Urinary bladder (tissue), 4 donors: Measurements from ENCODE around the gene CHKA. TPM values are rescaled to one million over a fixed set of nuclear protein-coding genes. Genes with fewer than 3 reads are reported as not detected.

Experiments
- DNase-seq: peaks from one replicate; pipeline ENCODE4 v3.0.0-alpha.2; 2015; ENCODE audit errors: extremely low spot score
- H3K27ac ChIP-seq: one replicate; pipeline ENCODE4 v1.5.1; 2013; ENCODE audit warnings: low read depth, mild to moderate bottlenecking, moderate library complexity
- H3K36me3 ChIP-seq: one replicate; pipeline ENCODE4 v1.6.1; 2013; ENCODE audit warnings: mild to moderate bottlenecking, moderate library complexity; ENCODE audit not compliant: insufficient read depth
- H3K4me1 ChIP-seq: one replicate; pipeline ENCODE4 v1.6.1; 2013; ENCODE audit warnings: mild to moderate bottlenecking, moderate library complexity; ENCODE audit not compliant: insufficient read depth
- H3K4me3 ChIP-seq: one replicate; pipeline ENCODE4 v1.5.1; 2013; ENCODE audit warnings: low read depth, low read length
- WGBS: extraction: QIAGEN DNeasy Blood & Tissue Kit; methylation state at CpG from one replicate; pipeline ENCODE4 v1.1.7; 2013; 5-methylcytosine and 5-hydroxymethylcytosine counted together
- polyA plus RNA-seq: library from polyadenylated mRNA; stranded (reverse); fragments of 200-250 nt; gene quantifications from one replicate; pipeline ENCODE4 v1.2.3, GENCODE V29; 2013
- total RNA-seq: library from RNA; depleted of rRNA; stranded (reverse); fragments of >200 nt; gene quantifications from one replicate; pipeline ENCODE4 v1.2.3, GENCODE V29; 2014
- donor health status: healthy with polysubstance abuse.
- donor health status: healthy.

CHKA gene
- total and polyA plus RNA-seq, 2 donors, result 20.2 to 26.2 TPM

GRCh38 chr11:68149417-68149816, 28.2 kb upstream of the CHKA start:
- no peak for DNase-seq
- WGBS, result 91% methylated on average over 6 of the region's 6 CpGs
- H3K4me1 ChIP-seq, result no peaks in the 10 kb centered on the region
- no peak overlapping the region for H3K4me3 ChIP-seq
- H3K36me3 ChIP-seq, result no peaks in the 10 kb centered on the region
- no peak overlapping the region for H3K27ac ChIP-seq

GRCh38 chr11:68148879-68149278, 27.7 kb upstream of the CHKA start:
- no peak overlapping the region for H3K27ac ChIP-seq
- no peaks in the 10 kb centered on the region for H3K4me1 ChIP-seq
- H3K4me3 ChIP-seq, result no peak overlapping the region
- H3K36me3 ChIP-seq, result no peaks in the 10 kb centered on the region
- DNase-seq, result no peak
- WGBS, result 88% methylated on average over 7 of the region's 7 CpGs

- 86% methylated on average over 18 of the region's 18 CpGs for WGBS
- H3K4me3 ChIP-seq, result no peak overlapping the region
- H3K4me1 ChIP-seq, result no peaks in the 10 kb centered on the region
- no peak for DNase-seq
- H3K27ac ChIP-seq, result no peak overlapping the region
- H3K36me3 ChIP-seq, result no peaks in the 10 kb centered on the region
Observed at GRCh38 chr11:68148071-68148805, 27.1 kb upstream of the CHKA start.

- 46% methylated on average over 13 of the region's 13 CpGs for WGBS
- H3K27ac ChIP-seq, result peak overlapping the region; percentile 57
- no peaks in the 10 kb centered on the region for H3K36me3 ChIP-seq
- no peak overlapping the region for H3K4me3 ChIP-seq
- H3K4me1 ChIP-seq, result no peaks in the 10 kb centered on the region
- DNase-seq, result no peak
Observed at GRCh38 chr11:68146704-68147474, 25.7 kb upstream of the CHKA start.

GRCh38 chr11:68146010-68146540, 24.9 kb upstream of the CHKA start:
- Histone ChIP-seq H3K4me1 (no peaks in the 10 kb centered on the region), H3K4me3 (no peak overlapping the region), H3K36me3 (no peaks in the 10 kb centered on the region), H3K27ac (peak overlapping the region; percentile 57)
- DNase-seq, result no peak
- 50% methylated on average over 15 of the region's 15 CpGs for WGBS

- Histone ChIP-seq H3K4me3 (no peak overlapping the region), H3K27ac (no peak overlapping the region), H3K4me1 (no peaks in the 10 kb centered on the region), H3K36me3 (no peaks in the 10 kb centered on the region)
- DNase-seq, result no peak
- WGBS, result 76% methylated on average over 14 of the region's 14 CpGs
Observed at GRCh38 chr11:68145120-68145866, 24.1 kb upstream of the CHKA start.

GRCh38 chr11:68143310-68143689, 22.1 kb upstream of the CHKA start:
- no peak overlapping the region for H3K27ac ChIP-seq
- H3K4me1 ChIP-seq, result no peaks in the 10 kb centered on the region
- no peak for DNase-seq
- 85% methylated on average over 4 of the region's 4 CpGs for WGBS
- H3K4me3 ChIP-seq, result no peak overlapping the region
- no peaks in the 10 kb centered on the region for H3K36me3 ChIP-seq

GRCh38 chr11:68142441-68143309, 21.5 kb upstream of the CHKA start:
- Histone ChIP-seq H3K4me3 (no peak overlapping the region), H3K4me1 (no peaks in the 10 kb centered on the region), H3K27ac (no peak overlapping the region), H3K36me3 (no peaks in the 10 kb centered on the region)
- no peak for DNase-seq
- WGBS, result 89% methylated on average over 16 of the region's 16 CpGs

- H3K27ac ChIP-seq, result no peak overlapping the region
- no peak for DNase-seq
- H3K36me3 ChIP-seq, result no peaks in the 10 kb centered on the region
- no peaks in the 10 kb centered on the region for H3K4me1 ChIP-seq
- no peak overlapping the region for H3K4me3 ChIP-seq
- 82% methylated on average over 13 of the region's 13 CpGs for WGBS
Observed at GRCh38 chr11:68142028-68142412, 20.8 kb upstream of the CHKA start.

- H3K4me1 ChIP-seq, result no peaks in the 10 kb centered on the region
- no peaks in the 10 kb centered on the region for H3K36me3 ChIP-seq
- H3K4me3 ChIP-seq, result no peak overlapping the region
- WGBS, result 85% methylated on average over 8 of the region's 8 CpGs
- H3K27ac ChIP-seq, result no peak overlapping the region
- DNase-seq, result no peak
Observed at GRCh38 chr11:68141246-68142027, 20.2 kb upstream of the CHKA start.

GRCh38 chr11:68140496-68141245, 19.5 kb upstream of the CHKA start:
- Histone ChIP-seq H3K4me1 (no peaks in the 10 kb centered on the region), H3K4me3 (no peak overlapping the region), H3K27ac (no peak overlapping the region), H3K36me3 (no peaks in the 10 kb centered on the region)
- DNase-seq, result no peak
- 82% methylated on average over 9 of the region's 9 CpGs for WGBS

GRCh38 chr11:68138237-68138636, 17.0 kb upstream of the CHKA start:
- no peak for DNase-seq
- H3K4me1 ChIP-seq, result no peaks in the 10 kb centered on the region
- 20% methylated on average over 4 of the region's 4 CpGs for WGBS
- H3K27ac ChIP-seq, result no peak overlapping the region
- H3K36me3 ChIP-seq, result no peaks in the 10 kb centered on the region
- H3K4me3 ChIP-seq, result no peak overlapping the region
